ENCODE measurements around the gene MIPEP.

Gene MIPEP

DNA sequence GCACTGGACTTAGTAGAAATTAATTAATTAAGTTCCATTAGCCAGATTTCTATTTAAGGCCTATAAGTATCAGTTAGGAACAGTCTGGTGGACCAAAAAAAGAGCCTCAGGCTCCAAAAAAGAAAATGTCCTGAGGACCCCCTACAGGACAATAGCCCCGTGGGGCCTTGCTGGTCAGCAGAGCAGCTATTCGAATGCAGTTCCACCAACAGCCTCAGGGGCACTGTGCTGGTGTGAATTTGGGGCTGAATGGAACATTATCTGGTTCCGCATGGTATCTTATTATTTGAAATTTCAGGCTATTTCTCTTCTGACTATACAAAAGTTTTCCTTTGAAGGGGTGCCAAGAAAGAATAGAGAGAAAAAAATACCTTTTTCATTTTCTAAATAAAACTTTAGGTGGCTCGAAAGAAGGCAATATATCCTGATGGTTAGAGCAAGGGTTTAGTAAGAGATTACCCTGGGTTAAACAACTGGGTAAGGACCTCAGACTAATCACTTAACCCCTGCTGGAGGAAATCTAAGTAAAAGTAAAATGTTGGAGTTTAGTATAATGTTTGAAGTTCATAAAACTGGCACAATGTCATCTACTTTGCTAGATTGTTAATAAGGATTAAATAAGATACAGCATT lies 147.2 kb downstream of the MIPEP start:
- no peak for DNase-seq

DNA sequence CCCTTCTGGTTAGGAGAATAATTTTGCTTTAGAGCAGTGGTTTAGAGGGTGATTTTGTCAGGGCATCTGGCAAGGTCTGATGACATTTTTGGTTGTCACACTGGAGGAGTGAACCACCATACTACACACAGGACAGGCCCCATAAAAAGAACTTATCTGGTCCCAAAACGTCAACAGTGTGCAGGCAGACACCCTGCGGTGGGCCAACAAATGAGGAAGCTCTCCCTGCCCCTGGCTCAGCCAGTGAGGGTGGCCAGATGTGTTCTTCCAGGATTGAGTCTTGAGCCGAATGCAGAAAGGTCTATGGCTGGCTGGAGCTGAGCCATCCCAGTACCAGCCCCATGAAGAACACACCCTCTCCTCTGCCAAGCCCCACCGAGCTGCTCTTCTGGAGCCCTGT lies 149.2 kb downstream of the MIPEP start:
- no peak for DNase-seq

DNA sequence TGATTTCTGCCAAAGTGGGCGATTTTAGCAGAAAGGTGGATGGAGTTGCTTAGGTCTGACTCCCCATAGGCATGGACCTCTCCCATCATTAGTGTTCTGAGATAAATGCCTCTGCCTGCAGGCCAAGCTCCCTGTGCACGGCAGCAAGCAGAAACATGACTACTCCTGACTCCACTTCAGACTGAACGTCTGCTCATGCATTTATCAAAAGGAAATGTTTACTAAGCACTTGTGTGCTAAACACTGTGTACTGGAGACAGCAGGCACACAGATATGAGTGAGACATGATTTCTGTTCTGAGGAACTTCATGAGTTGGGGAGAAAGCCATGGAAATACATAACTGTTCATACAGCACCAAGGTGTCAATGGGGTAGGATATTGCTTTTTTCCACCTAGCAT lies 149.6 kb downstream of the MIPEP start:
- no peak for DNase-seq

DNA sequence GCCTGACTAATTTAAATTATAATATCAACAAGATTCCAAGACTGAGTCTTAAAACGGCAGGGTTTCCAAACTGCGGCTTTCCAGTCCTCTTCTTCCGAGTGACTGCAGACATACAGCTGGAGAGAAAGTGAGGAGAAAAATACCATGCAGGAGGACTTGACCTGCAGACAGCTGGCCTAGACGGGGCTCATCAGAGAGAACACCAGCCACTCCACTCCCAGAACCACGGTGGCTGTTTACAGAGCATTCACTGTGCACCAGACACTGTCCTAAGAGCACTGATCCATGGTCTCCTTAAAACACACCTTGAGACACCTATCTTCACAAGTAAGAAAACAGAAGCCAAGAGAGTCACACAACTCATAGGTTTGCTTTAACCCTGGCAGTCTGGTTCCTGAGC lies 152.7 kb downstream of the MIPEP start:
- no peak for DNase-seq

DNA sequence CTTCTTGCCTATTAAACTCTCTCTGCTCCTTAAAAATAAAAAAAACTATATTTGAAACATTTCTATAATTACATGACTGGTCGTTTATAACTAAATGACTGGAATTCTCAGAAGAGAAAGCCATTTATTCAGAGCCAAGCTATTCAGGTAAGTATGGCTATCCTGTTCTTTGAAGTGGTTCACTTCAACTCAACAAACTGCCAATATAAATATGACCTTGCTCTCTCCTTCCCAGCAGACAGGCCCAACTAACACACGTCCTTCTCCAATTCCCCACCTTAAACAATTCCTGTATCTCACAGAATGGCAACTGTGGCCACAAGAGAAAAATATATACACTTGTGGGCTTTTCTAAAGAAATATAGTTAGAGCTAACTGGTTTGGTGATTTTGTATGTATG lies 153.9 kb downstream of the MIPEP start:
- no peak for DNase-seq

DNA sequence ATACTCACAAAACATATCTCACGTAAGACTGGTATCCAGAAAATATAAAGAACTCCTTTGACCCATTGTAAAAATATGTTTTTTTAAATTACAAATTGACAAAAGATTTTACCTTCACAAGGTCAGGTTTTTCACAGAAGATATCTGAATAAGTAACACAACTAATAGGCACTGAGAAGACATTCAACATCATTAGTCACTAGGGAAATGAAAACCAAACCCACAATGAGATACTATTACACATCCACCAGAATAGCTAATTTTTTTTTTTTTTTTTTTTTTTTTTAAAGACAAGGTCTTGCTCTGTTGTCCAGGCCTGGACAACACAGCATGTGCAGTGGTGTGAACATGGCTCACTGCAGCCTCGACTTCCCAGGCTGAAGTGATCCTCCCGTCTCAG lies 157.5 kb downstream of the MIPEP start:
- DNase-seq = no peak

DNA sequence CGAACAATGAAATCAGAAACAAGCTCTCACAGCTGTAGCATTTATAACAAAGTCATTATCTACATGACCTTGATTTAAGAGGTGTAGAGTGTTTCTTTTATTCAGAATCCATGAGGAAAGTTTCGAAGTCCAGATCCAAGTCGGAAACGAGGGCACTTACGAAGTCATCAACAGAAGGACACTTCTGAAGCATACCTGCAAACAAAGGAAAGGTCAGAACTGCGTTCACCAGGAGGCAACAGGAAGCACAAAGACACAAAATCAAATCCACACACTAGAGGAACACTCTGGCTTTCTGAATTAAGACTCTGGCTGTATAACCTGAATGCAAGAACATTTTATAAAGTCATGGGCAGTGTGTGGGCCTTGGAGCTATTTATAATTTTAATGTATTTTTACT lies 158.9 kb downstream of the MIPEP start:
- DNase-seq = no peak

DNA sequence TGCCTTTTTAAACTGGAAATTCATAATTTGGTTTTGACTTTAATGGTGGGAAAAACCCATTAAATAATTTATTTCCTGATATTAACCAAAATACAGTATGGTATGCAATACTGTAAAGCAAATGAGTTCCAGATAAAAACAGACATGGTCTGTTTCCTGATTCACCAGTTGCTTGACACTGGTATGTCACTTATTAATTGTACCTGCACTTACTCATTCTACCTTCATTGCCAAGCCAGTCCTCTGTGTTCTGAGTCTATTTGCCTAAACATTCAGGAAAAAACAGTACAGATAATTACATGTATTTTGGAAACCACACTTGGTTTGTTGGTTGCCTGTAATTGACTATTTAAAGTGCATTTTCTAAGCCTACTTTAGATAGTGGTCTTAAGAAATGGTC lies 159.7 kb downstream of the MIPEP start:
- no peak for DNase-seq

DNA sequence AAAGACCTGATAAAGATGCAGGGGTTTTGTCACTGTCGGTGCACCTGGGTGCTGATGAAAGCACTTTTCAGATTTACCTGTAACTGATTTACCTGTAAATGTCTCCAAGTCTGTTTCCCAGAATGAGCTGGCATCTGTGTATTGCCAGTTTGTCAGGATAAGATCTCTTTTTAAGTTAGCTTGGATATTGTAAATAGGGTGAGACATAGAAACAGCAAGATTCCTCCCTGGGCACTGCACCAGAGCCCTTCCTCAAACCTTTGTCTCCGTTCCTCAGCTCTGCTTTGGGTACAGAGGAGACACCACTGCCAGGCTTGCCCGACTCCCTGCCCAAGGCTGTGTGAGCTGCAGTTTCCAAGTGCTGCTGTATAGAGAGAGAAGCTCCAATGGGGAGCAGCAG lies 160.4 kb downstream of the MIPEP start:
- no peak for DNase-seq

DNA sequence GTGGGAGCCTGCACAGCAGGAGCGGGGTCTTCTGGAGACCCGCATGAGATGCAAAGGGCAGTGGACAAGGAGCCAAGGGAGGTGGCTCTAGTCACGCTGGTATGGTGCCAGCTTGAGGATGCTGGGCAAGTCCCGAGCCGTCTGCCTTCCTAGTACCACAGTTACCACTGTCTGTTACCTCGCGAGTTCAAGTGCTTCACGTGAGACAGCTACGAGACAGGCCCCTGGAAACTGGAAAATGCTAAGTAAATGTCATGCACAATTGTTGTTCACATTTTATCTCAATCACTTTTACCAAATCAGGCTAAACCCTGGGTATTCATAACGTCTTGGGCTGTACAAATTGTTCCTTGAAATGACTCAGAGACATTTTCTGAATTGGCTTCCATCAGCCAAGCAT lies 163.3 kb downstream of the MIPEP start:
- DNase-seq = no peak

DNA sequence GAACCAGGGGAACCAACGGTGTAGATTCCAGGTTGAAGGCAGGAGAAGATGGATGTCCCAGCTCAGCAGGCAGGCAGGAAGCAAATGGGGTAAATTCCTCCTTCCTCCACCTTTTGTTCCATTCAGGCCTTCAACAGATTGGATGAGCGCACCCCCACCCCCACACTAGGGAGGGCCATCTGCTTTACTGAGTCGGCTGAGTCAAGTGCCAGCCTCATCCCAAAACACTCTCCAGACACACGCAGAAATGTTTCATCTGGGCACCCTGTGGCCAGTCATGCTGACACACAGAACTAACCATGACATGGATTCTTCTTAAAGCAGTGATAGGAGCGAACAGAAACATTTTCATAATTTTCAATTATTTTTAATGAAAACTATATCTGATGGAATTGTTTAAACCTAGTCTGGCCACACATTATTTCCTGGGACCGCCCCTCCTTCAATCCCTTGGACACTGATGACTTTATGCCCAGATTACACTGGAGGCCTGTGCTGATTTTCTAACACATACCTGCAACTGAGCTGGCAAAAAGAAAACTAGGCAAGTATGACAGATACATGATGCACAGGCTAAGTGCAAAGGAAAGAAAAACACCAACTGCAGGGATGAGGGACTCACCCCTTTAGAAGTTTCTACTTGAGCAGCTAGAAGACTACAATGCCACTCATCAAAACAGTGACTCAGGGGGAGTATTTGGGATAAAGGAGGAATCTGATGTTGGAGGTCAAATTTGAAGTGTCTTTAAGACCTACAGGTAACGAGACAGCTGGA lies 164.8 kb downstream of the MIPEP start:
- DNase-seq = no peak

DNA sequence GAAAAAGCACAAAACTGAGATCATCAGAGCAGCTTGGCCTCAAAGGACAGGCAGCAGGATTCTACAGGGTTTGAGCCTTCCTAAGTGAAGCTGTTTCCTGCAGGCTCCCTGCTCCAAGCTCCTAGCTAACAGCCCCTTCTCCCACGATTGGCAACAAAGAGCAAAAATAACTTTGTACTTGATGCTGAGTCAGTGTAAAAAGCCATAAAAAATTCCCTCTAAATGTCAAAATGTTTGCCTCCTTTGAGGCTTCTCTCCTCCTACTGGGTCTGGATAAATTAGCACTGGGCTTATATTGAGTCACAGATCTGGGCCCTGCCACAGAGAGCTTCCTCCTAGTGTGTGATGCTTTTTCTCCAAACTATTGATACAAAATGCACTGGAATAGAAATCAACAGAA lies 165.7 kb downstream of the MIPEP start:
- DNase-seq = no peak

DNA sequence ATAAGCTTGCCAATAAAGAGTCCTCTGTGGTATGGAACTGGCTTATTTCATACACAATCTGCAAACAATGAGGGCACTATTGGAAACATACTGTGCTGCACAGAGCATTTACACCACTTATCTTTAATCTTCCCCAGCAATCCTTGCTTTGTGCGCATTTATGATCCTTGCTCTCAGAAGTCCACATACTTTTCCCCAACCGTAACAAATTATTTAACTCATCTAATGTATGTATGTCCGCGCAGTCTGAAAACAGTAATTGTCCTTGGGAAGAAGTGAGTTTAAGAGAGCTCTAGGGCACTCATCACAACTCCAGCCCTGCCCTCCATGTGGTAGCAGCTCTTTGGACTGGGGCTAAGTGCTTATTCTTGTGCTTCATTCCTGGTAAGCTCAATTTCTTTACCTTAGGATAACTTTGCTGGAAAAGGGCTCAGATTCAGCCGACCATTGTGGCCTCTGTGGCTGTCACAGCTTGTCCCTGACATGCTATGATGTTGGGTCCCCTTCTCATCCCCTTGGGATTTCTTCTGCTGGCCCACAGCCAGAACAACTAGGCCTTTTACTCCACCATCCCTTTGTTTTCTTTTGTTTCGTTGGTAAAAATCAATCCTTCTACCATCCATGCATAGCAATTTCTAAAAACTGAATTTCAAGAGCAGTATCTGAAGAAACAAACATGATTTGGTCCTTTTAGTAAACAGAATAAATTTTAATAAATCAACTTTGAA lies 166.3 kb downstream of the MIPEP start:
- DNase-seq = no peak

DNA sequence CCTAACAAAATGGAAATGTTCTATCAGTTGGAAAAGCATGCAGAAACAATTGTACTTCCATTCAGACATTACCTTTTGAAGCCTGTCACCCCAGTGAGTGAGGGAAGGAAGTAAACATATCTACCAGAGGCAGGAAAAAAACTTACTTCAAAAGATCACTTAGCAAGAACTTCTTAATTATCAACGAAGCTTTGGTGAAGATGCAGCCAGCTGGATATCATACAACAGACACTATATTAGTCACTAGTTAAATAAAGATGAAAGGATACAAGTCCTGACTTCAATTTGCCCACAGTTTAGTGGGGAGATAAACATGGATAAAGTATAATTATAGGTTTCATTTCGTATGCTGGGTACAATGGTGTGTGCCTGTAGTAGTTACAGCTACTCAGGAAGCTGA lies 170.2 kb downstream of the MIPEP start:
- DNase-seq = no peak

DNA sequence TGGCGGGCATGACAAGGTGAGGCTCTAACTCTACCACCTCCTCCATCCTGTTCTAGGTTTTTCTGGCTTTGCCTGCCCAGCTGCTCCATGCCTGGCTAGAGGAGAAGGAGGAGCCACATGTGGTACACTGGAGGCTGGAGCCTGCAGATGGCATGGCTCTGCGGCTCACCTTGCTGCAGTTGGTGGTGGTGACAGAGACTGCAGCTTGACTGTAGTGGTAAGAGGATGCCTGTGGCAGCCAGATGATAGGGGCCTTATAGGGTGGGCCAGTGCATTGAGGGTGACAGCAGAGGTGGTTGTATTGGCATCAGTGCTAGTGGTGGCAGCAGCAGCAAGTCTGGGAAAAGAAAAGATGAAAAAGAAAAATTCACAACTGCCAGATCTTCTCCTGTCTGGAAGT lies 172.8 kb downstream of the MIPEP start:
- no peak for DNase-seq

DNA sequence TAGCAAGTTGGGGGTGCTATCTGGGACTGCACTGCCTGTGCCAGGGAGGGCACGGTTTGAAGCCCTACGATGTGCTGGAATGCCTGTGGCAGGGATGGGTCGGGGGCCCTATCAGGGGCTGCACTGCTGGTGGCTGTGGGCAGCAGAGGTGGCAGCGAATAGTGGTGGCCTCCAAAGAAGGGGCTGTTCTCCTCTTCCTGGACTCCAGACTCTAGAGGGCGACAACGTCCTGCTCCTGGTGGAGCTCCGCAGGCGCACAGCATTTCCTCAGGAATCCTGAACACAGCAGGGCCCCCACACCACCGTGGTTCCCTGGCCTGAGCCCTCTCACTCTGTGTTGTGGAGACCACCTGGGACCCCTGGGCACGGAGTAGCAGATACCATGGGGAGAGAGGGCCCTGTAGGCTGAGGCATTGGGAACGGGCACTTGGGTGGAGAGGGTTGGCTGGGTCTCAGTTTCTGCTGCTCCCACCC lies 173.4 kb downstream of the MIPEP start:
- DNase-seq = no peak

DNA sequence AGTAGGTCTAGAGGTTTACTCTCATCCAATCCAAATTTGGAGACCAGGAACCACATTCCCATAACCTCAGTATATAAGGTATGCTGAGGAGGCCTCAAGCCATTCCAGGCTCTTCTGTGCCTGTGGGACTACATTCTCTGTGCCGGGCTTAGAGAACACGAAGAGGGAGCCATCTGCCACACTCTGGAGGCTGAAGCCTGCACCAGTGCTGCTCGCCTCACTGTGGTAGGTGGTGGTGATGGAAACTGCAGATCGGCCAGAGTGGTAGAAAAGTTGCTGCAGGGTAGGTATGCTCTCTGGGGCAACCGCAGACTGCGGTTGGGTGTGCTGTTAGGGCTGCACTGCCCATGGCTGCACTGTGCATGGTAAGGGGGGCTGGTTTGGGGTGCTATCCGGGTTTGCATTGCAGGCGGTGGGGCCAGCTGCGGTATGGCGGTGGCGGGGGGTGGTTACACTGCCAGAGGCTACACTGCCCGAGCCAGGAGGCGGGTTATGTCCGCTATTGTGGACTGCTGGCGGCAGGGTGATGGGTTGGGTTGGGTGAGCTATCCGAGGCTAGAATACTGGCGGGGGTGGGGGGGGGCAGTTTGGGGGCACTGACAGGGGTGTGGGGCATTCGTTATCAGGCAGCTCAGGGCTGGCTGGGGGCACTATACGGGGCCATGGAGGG lies 174.0 kb downstream of the MIPEP start:
- no peak for DNase-seq

DNA sequence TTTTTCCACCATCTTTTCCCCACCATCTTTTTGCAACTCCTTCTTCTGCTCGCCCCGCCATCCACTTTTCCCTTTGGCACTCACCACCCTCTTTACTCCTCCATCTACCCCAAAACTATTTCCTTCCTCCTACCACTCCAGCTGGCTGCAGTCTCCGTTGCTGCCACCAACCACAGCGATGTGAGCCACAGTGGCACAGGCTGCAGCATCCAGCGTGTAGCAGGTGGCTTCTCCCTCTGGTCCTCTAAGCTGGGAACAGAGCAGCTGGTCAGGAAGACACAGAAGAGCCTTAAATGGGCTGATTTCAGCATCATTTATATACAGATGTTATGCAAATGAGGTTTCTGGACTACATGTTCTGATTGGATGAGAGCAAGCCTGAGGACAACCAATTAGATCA lies 174.5 kb downstream of the MIPEP start:
- no peak for DNase-seq

DNA sequence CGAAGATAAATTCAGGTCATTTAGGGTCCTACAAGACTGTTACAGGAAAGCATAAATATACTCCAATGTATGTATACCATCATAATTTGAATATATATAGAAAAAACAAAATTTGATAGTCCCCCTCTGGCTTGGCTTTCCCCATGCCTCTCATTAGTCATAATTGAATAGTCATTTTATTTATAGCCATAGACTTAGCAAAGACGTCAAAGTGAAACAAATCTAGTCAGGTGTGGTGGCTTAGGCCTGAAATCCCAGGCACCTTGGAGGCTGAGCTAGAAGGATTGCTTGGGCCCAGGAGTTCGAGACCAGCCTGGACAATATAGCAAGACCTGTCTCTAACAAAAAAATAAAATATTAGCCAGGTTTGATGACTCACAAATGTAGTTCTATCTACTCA lies 177.8 kb downstream of the MIPEP start:
- DNase-seq = no peak

DNA sequence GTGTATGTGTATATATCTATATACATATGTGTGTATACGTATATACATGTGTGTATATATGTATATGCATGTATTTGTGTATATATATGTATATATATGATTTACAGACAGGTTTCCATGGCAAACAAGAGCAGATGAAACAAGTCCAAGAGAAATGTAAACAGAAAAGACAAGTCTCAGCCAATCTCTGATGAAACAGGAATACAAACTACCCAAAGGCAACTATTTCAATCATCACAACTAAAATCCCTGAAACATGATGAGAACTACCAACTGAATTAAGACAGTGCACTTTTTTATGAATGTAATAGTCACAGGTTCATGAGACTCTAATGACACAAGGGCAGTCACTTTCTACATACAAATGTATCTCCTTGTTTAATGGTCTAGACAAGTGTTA lies 178.8 kb downstream of the MIPEP start:
- DNase-seq = no peak

DNA sequence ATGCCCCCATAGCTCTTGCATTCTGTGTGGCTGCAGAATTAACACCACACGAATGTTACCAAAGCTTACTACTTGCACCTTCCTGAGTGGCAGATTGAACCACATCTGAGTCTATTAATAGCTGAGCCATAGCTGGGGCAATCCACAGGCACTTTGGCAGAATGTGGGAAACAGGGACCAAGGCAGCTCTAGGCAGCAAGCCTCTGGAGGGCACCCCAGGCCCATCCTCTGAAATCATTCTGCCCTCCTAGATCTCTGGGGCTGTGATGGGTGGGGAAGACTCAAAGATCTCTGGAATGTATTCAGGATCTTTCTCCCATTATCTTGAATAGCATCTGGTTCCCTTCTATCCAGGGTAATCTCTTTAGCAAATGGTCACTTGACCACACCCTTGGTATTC lies 179.7 kb downstream of the MIPEP start:
- DNase-seq = no peak

DNA sequence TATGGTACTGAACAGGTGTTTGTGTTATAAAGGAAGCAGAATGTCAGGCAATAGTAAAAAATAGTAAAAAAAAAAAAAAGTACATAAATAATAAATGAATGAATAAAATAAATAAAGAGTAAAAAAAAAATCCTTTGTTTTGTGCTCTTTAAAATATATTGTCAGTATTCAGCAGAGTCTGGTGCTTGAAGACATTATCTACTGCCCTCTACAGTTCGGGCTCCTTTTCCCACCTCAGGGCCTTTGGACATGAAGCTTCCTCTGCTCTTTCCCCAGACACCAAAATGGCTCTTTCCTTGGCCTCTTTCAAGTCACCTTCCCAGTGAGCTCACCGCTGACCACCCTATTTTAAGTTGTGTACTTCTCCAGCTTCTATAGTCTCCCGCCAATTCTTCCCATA lies 181.5 kb downstream of the MIPEP start:
- DNase-seq = no peak

DNA sequence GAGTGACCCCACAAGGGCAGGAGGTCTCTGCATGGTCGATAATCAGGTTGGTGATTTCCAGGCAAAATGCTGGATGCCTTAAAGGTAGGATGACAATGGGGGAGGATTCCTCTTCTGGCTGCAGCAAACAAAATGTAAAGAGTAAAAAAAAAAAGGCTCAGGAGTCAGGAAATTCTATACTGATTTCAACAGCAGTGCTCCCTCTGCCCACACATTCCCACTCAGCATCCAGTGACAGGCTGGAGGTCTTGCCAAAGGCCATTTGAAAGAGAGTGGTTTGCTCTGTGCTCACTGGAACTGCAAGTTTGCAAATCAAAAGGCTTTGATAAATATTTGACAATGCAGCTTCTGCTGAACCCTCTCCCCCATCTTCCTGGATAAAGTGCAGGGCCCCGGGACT lies 183.6 kb downstream of the MIPEP start:
- no peak for DNase-seq
